Head of caudate nucleus (tissue), 42 donors: Measurements from ENCODE around the gene SPTBN1.
"Not testable (repeated sequence)": the region's sequence is repeated elsewhere in the genome, so short reads cannot be mapped to it uniquely, and the experiment has no call there.

ENCODE experiments used
- DNase-seq, 42 donors: peaks; one replicate each; pipeline versions ENCODE4 v3.0.0 to v3.0.0-alpha.2; 2020 to 2021; ENCODE audit warnings: mixed read lengths in 7 of 42
- intact Hi-C: fragments of 100-400 bp; cut with DNase I; formaldehyde crosslinking; loops from one replicate; pipeline ENCODE4 v1.15.0; 2022

The SPTBN1 gene

DNA sequence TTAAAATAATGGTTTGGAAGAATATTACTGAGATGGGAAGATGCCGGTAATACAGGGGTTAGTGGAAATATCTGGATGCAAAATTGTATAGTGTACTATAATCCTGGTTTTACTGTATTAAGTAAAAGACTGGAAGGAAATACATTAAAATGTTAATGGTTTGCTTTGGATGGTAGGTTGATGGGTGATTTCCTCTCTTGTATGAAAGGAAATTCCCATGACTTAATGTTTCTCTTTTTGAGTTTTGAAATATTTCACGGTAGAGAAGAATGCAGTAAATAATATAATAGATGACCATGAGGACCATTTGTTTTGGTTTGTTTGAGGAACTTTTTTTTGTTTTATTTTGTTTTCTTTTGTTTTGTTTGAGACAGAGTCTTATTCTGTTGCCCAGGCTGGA is 8.2 kb downstream of the SPTBN1 start:
- no peak for DNase-seq
- intact Hi-C loops, result no loop called here

DNA sequence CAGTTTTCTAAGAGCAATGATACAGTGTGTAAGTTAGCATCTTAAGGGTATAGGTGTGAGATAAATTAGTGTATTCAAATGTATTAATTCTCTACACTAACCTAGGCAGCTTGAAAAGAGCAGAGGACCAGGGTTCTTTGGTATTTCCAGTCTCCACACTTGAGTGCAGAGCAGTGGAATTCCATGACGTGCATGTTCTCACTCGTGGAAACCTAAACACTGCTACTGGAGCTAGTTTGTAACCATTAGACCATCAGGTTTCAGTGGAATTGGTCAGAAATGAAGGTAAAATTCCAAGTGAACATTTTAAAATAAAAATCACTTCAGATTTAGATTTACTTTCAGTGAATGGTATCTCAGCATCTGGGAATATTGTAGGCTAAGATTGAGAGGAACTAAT is 9.0 kb downstream of the SPTBN1 start:
- DNase-seq, result no peak
- intact Hi-C loops, result no loop called here

DNA sequence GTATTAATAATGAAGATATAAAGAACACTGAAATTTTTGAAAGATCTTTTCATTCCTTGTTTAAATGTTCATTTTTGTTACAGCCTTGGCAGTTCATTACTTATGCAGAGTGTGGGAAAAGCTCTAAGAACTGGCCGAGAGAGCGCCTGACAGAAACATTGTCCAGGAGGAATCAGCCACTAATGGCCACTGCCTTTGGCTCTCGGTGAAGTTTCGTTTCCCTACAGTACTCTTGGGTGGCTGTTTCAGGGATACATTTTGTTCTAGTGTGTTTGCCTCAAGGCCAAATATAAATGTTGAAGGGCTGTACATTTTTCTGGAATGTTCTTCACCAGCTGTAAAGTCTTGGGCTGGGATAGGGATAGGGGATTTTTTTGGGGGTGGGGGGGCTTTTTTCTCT is 10.7 kb downstream of the SPTBN1 start:
- intact Hi-C loops, result no loop called here
- DNase-seq, result peak in 14 of 42 donors; percentile 7 to 60 (median 38)

DNA sequence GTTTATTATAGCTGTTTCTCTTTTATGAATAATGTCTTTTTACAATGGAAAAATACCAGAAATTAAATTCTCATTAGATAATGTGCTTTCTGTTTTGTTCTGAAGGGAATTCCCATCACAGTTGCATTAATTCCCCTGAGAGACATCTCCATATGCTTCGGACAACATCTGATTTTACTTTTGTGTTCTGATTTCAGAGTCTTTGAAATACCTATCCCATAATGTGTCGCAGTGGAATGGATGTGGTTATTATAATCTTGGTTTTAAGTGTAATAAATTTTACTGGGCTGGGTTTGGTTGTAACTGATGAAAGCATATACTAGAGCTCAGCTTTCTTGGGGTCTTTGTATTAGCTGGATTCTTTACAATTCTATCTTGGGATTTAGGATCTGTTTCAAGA is 12.5 kb downstream of the SPTBN1 start:
- DNase-seq, result no peak
- intact Hi-C loops, result no loop called here

DNA sequence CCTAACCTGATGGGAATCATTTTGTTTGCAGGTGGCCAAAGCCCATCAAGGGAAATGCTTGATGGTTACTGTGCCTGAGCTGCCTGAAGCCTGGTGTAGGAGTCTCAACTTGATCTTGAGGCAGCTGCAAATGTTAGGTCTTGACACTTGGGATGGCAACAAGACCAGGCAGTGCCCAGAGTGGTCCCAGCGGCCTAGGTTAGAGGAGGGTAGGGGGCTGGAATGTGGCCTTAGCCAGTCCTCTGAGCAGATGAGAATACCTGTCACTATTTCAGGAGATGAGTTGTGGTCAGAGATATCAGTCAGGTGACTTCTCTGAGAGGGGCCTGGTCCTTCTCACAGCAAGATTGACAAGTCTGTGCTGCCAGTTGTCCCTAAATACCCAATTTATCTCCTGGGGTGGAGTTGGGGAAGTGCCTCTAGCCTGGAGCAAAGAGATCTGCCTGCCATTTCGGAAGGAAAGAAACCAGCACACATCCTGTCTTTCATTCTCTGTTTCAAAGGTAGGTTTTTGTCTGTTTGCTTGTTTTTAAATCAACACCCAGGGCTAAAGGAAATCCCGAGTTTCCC is 13.4 kb downstream of the SPTBN1 start:
- DNase-seq, result no peak
- intact Hi-C loops, result no loop called here

DNA sequence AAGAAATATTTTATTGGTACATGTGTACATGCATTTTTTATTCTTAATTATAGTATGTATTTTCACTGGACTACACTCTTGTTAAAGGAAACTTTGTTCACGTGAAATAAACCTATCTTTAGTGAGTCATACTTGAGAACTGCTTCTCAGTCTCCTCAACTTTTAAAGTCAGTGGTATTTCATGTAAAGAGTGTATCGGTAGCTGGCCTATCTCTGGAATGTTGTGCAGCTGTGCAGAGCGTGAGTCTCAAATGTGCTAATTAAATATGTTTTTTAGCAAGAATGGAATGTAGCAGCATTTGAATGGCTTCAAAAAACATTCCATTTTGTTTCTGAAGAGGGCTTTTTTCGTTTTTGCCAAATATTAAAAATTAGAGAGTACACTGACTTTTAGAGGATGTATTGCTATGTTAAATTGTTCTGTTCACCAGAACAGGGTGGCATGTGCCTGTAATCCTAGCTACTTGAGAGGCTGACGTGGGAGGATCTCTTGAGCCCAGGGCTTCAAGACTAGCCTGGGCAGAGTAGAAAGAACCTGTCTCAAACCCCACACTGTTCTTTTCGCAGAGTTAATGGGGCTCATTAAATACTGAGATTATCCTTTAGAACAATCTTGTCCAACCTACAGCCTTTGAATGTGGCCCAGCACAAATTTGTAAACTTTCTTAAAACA is 14.3 kb downstream of the SPTBN1 start:
- intact Hi-C loops, result no loop called here
- DNase-seq, result no peak

DNA sequence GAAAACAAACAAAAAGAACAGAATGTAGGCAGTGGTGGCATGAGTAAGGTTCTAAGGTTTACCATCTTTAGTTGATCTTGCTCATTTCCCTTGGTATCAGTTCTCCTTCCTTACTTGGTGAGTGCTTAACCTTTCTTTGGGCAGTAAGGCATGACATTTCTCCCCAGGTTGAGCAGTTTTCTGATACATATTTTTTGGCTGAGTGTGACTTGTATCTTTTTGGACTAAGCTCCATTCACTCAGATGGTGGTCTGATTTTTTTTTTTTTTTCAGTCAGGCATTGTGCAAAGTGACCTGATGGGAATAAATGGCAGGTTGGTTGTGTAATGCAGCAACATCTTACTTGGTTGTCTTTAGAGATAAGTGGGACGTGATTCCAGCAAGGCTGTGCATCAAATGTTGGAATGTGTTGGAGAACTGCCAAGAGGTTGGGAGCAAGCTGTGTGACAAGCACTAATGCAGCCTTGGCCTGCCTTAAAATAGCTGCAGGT is 15.1 kb downstream of the SPTBN1 start:
- intact Hi-C loops, result no loop called here
- peak in 20 of 42 donors; percentile 26 to 75 (median 43) for DNase-seq

DNA sequence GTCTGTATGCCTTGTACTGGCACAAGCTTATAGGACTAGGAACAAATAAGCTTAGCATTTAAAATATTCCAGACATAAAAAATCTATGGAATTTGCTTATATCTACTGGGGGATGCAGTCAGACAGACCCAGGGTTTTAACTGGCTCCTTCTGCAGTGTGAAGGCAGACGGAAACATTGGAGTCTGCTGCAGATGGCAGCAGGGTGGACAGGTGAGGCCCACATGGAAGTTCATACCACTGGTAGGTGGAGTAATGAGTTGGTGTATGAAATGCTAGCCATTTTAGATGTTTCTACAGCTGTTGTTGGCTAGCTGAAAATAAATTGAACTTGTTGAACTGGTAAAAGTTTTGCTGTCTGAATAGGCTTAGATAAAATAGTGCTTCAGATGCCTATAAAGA is 17.7 kb downstream of the SPTBN1 start:
- intact Hi-C loops, result no loop called here
- no peak for DNase-seq

DNA sequence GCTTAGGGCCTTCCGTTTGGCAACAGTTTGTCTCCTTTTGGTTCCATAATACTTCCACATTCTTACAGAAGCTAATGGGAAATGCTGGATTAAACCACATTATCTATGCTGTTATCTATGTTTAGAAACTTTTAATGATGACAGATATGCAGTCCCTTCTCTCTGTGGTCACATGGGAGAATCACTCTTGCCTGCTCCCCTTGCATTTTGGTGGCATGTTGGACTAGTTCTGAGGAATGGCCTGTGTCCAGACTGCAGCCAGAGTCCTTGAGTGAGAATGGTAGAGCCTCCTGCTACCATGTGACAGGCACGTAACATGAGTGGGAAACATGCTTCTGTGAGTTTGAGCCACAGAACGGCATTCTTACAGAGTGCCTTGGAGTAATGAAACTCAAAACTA is 19.2 kb downstream of the SPTBN1 start:
- no peak for DNase-seq
- intact Hi-C loops, result no loop called here

DNA sequence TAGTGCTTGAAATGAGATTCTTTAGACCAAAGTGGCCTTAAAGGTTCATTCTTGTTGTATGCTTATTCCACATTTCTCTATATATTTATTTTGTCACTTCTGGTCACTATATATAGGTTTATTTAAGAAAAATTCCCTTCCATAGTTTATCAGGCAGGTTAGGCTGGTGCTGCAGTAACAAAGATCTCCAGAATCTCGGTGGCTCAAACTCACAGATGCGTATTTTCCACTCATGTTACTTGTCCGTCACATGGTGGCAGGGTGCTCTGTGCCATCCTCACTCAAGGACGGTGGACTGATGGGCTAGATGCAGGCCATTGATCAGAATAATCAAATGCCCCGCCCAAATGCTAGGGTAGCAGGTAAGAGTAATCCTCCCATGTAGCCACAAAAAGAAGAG is 19.8 kb downstream of the SPTBN1 start:
- DNase-seq, result no peak
- intact Hi-C loops, result no loop called here

DNA sequence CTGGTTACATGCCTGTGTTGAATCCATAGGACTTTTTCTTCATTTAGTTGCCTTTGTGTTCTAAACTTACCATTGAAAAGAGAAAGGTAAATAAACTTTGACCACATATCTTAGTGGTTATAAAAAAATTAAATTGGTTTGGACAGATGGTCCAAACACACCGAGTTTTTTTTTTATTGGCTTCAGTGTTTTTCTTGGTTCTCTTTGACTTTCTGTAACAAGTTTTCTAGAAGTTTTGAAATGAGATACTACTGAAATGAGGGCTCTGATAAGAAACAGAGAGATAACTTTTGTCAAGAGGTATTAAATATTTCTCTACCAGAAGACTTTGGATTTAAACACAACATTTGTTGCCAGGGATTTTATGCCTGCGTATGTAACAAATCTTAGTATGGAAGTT is 20.7 kb downstream of the SPTBN1 start:
- intact Hi-C loops, result no loop called here
- DNase-seq, result no peak

DNA sequence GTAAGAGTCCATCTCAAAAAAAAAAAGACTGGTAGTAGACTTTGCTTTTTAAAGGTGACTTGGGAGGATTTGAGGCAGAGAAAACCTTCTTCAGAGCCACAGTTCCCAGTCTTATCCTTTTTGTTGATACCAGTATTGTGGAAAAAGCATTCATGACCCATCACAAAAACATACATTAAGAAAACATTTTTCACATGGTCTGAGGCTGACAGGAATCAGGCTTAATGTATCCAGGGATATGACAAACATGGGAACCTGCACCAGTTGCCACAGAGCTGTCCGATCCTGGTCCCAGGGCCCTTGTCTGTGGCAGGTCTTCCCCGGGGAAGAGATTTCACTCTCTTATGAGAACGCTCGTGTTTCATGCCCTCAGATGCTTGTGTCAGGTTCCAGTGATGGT is 21.8 kb downstream of the SPTBN1 start:
- intact Hi-C loops, result no loop called here
- DNase-seq, result no peak

DNA sequence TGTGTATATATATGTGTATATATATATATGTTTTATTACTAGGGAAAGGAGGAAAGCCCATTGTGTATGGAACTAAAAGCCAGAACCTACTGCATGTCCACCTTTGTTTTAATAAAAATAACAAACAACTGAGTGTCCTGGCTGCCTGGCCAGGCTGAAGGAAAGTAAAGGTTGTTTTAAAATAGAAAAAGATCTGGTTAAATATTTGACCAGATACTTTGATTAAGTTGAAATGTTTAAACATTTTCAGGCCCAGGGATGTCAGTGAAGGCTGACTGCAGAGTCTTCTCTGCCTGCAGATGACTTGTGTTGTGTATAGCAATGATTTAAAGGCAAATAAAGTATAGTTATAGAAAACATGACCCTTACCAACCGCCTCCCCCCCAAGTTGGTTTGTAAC is 22.8 kb downstream of the SPTBN1 start:
- intact Hi-C loops, result no loop called here

DNA sequence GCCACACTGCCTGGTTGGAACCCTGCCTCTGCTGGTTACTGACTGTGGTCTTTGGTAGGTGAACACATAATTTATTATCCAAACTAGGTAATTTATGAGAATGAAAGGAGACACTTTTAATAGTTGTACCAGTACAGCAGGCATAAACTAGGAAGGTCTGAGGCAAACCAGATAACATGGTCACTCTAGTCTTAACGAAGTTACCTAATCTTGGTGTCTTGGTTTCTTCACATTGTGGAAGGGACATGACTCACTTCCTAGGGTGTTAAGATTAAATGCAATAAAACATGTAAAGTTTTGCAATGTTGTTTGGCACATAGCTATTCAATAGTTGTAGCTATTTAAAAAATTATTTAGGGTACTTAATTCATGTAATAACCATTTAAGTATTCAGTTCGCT is 23.3 kb downstream of the SPTBN1 start:
- no peak for DNase-seq
- intact Hi-C loops, result no loop called here

More for the DNA sequence above, 22.8 kb downstream of the SPTBN1 start:
- no peak for DNase-seq

DNA sequence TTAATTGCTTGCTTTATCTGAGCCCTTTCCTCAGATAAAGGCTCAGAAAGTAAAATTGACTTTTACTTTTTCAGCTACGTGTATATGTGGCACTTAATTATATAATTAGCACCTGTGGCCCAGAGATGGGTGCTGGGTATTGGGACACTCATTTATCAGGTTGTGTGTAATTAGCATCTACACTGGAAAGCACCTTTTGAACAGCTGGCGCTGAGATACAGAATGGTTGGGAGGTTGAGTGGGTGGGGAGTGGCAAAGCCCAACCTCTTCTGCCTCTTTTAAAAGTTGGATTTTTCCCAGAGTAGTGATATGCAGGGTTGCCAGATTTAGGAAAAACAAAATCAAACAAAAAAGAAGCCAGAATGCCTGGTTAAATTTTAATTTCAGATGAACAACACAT is 23.9 kb downstream of the SPTBN1 start:
- intact Hi-C loops, result no loop called here
- no peak for DNase-seq

DNA sequence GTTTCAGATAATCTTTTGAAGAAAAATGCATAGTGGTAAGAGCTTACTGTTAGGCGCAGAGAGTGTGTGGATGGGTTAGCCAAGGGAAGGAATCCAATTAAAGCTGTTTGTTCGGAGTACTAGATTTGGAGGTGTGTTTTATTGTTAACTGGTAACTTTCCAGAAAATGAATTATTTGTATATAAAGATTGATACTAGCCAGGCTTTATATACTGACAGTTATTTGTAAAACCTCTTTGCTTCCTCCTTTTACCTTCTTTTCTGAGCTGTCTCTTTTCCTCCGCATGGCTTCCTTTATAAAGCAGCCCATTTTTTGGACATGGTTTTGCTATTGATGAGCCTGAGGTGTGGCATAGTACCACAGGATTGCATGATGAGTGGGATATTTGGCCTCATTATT is 25.6 kb downstream of the SPTBN1 start:
- no peak for DNase-seq
- intact Hi-C loops, result no loop called here

DNA sequence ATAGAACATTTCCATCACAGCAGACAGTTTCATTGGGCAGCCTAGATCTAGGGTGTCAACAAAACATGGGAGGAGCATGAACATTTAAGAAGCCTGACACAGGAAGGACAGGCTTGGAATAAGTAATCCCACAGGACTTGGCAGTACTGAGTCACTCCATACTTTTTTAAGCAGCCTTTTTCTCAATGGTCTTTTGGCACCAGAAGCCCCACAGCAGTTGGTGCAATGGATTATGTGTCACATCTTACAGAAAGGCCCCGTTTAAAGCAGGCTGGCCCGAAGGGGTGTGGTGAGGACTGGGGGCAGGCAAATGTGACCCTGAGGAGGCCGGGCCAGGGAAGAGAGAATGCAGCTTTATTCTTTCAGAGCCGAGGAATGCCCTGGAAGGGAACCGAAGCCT is 26.6 kb downstream of the SPTBN1 start:
- DNase-seq, result peak in 4 of 42 donors; percentile 16 to 73 (median 44)
- intact Hi-C loops, result no loop called here

DNA sequence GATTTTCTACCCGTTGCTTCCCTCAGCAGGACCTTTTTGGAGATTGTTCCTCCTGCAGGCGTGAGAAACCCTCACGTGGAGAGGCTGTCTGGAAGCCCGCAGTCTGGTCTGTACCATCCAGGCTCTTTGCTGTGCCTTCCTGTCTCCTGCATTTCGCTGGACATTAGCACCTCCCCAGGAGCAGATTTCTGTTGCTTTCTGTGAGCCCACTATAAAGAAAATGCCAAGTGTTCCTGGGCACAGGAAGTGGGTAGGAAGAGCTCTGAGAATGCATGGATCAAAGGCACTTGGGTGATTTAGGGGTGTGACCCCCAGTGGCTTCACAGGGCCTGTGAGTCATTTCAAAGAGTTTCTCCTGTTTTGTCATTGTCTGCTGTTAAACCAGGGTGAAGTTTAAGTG is 27.3 kb downstream of the SPTBN1 start:
- DNase-seq, result no peak

DNA sequence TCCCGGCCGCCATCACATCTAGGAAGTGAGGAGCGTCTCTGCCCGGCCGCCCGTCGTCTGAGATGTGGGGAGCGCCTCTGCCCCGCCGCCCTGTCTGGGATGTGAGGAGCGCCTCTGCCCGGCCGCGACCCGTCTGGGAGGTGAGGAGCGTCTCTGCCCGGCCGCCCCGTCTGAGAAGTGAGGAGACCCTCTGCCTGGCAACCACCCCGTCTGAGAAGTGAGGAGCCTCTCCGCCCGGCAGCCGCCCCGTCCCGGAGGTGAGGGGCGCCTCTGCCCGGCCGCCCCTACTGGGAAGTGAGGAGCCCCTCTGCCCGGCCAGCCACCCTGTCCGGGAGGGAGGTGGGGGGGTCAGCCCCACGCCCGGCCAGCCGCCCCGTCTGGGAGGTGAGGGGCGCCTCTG is 29.6 kb downstream of the SPTBN1 start:
- intact Hi-C loops, DNase-seq: not testable (repeated sequence)

More for the DNA sequence above, 27.3 kb downstream of the SPTBN1 start:
- intact Hi-C loops, result no loop called here

DNA sequence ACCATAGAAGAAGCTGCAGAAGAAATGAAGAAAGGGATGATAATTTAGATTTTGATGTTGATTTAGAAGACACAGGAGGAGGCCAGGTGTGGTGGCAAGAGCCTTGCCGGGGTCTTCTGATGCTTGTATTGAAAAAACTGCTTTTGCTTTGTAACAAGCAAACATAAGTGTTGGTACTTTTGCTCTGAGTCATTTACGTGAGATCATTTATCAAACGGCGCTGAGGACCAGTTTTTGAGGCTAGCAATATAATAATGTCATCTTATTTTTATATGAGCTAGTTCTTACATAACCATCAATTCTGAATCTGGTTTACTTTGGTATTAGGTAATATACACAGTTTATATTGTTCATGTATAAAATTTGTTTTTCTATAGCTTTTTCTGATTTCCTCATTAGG is 30.6 kb downstream of the SPTBN1 start:
- intact Hi-C loops, result no loop called here
- no peak for DNase-seq

DNA sequence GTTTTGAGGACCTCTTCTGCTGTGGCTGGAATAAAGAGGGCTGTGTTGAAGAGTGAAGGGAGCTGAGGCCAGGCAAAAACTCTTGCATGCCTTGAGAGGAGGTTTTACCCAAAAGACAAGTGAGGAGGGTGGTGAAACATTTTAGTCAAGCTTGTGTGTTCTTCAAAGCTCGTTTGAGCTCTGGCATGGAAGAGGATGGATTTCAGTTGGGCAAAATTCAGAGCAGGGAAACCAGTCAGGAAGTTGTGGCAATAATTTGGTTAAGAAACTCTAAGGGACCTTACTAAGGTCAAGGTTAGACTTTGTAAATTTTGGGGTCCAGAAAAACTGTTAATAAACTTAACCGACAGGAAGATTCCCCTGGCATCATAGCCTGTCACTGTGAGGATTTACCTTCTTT is 34.7 kb downstream of the SPTBN1 start:
- peak in 1 of 42 donors; percentile 39 for DNase-seq
- intact Hi-C loops, result no loop called here
